Chondrocyte (in vitro differentiated cells): Measurements from ENCODE around the gene MYT1. TPM values are rescaled to one million over a fixed set of nuclear protein-coding genes. Genes with fewer than 3 reads are reported as not detected.

ENCODE experiments used
- DNase-seq: peaks from one replicate; pipeline ENCODE4 v3.0.0; 2021; ENCODE audit warnings: mixed read lengths, low spot score
- H3K27ac Mint-ChIP-seq: one replicate; pipeline ENCODE4 v1.8.0; 2021; ENCODE audit warnings: mild to moderate bottlenecking, moderate library complexity, mixed read lengths; ENCODE audit not compliant: unreplicated experiment
- H3K27me3 Mint-ChIP-seq: 2 replicates; pipeline ENCODE4 v1.8.0; 2021; ENCODE audit warnings: low read depth, mixed read lengths
- H3K36me3 Mint-ChIP-seq: 2 replicates; pipeline ENCODE4 v1.8.0; 2021; ENCODE audit warnings: low read depth, mixed read lengths
- H3K4me1 Mint-ChIP-seq: 2 replicates; pipeline ENCODE4 v1.8.0; 2021; ENCODE audit warnings: low read depth, mild to moderate bottlenecking, mixed read lengths
- H3K4me3 Mint-ChIP-seq: one replicate; pipeline ENCODE4 v1.8.0; 2021; ENCODE audit warnings: mild to moderate bottlenecking, moderate library complexity, mixed read lengths; ENCODE audit not compliant: unreplicated experiment
- H3K9me3 Mint-ChIP-seq: 2 replicates; pipeline ENCODE4 v1.8.0; 2021; ENCODE audit warnings: low read depth, mixed read lengths
- CTCF ChIP-seq: fragments of 200-600 bp; sonication (generic); IDR thresholded peaks from 2 replicates; pipeline ENCODE4 v1.5.0; 2021; ENCODE audit warnings: antibody characterized with exemption, mild to moderate bottlenecking, moderate library complexity
- total RNA-seq: library from RNA; stranded (reverse); gene quantifications from 3 replicates; pipeline ENCODE4 v1.2.1, GENCODE V29; 2021

Gene MYT1
- total RNA-seq, 1 donor from 2014 or later: not detected

GRCh38 chr20:64160118-64160517, 4.1 kb upstream of the MYT1 start:
- H3K9me3 Mint-ChIP-seq: no peaks in the 10 kb centered on the region
- H3K27me3 Mint-ChIP-seq: peaks cover 65% of the 10 kb centered on the region

GRCh38 chr20:64160526-64161355, 3.5 kb upstream of the MYT1 start:
- TF ChIP-seq CTCF: no peak
- Mint-ChIP-seq H3K4me1 (peaks cover 2% of the 10 kb centered on the region), H3K4me3 (no peak overlapping the region), H3K36me3 (no peaks in the 10 kb centered on the region), H3K27me3 (peaks cover 66% of the 10 kb centered on the region), H3K27ac (no peak overlapping the region), H3K9me3 (no peaks in the 10 kb centered on the region)
- peak; percentile 80 for DNase-seq

More at GRCh38 chr20:64160118-64160517, 4.1 kb upstream of the MYT1 start:
- no peak overlapping the region for H3K27ac Mint-ChIP-seq
- H3K36me3 Mint-ChIP-seq: no peaks in the 10 kb centered on the region
- H3K4me1 Mint-ChIP-seq: peaks cover 2% of the 10 kb centered on the region
- TF ChIP-seq CTCF: no peak
- H3K4me3 Mint-ChIP-seq: no peak overlapping the region
- DNase-seq: no peak

- Mint-ChIP-seq H3K4me1 (peaks cover 2% of the 10 kb centered on the region), H3K36me3 (no peaks in the 10 kb centered on the region), H3K4me3 (no peak overlapping the region), H3K27ac (no peak overlapping the region), H3K9me3 (no peaks in the 10 kb centered on the region), H3K27me3 (peaks cover 63% of the 10 kb centered on the region)
- no peak for DNase-seq
- TF ChIP-seq CTCF: no peak
These were observed 2.7 kb upstream of the MYT1 start for GRCh38 chr20:64161356-64162238.

GRCh38 chr20:64162239-64162910, 1.9 kb upstream of the MYT1 start:
- Mint-ChIP-seq H3K4me1 (peaks cover 2% of the 10 kb centered on the region), H3K9me3 (no peaks in the 10 kb centered on the region), H3K36me3 (no peaks in the 10 kb centered on the region), H3K4me3 (no peak overlapping the region), H3K27ac (no peak overlapping the region), H3K27me3 (peaks cover 71% of the 10 kb centered on the region)
- no peak for TF ChIP-seq CTCF
- peak; percentile 25 for DNase-seq

- Mint-ChIP-seq H3K4me1 (peaks cover 2% of the 10 kb centered on the region), H3K4me3 (no peak overlapping the region), H3K27ac (no peak overlapping the region), H3K36me3 (no peaks in the 10 kb centered on the region), H3K27me3 (peaks cover 84% of the 10 kb centered on the region), H3K9me3 (no peaks in the 10 kb centered on the region)
- DNase-seq: no peak
- no peak for TF ChIP-seq CTCF
These were observed 503 bp upstream of the MYT1 start for GRCh38 chr20:64163776-64164122.
